Parathyroid adenoma (tissue), 2 donors: ENCODE measurements around the gene INO80.
"Not testable (repeated sequence)": the region's sequence is repeated elsewhere in the genome, so short reads cannot be mapped to it uniquely, and the experiment has no call there.

ENCODE experiments used
- H2AFZ ChIP-seq: fragments of 300-600 bp; sonication (generic); one replicate; pipeline ENCODE4 v1.7.0; 2017; ENCODE audit warnings: antibody characterized with exemption, mild to moderate bottlenecking
- H3K27ac ChIP-seq: fragments of 300-600 bp; sonication (generic); one replicate; pipeline ENCODE4 v1.7.0; 2017
- H3K27me3 ChIP-seq: fragments of 300-600 bp; sonication (generic); one replicate; pipeline ENCODE4 v1.7.0; 2017; ENCODE audit warnings: low read length; ENCODE audit not compliant: control insufficient read depth, insufficient read depth
- H3K36me3 ChIP-seq: fragments of 300-600 bp; sonication (generic); one replicate; pipeline ENCODE4 v1.7.0; 2017; ENCODE audit warnings: low read length; ENCODE audit not compliant: control insufficient read depth, insufficient read depth
- H3K4me1 ChIP-seq: fragments of 300-600 bp; sonication (generic); one replicate; pipeline ENCODE4 v1.7.0; 2017; ENCODE audit warnings: control low read depth
- H3K4me2 ChIP-seq: fragments of 300-600 bp; sonication (generic); one replicate; pipeline ENCODE4 v1.7.0; 2017; ENCODE audit warnings: low read length
- H3K4me3 ChIP-seq: fragments of 300-600 bp; sonication (generic); one replicate; pipeline ENCODE4 v1.7.0; 2017; ENCODE audit warnings: low read depth, low read length
- H3K79me2 ChIP-seq: fragments of 300-600 bp; sonication (generic); one replicate; pipeline ENCODE4 v1.7.0; 2017; ENCODE audit warnings: control low read depth
- H3K9ac ChIP-seq: fragments of 300-600 bp; sonication (generic); one replicate; pipeline ENCODE4 v1.7.0; 2017; ENCODE audit warnings: mild to moderate bottlenecking
- H3K9me3 ChIP-seq: fragments of 300-600 bp; sonication (generic); one replicate; pipeline ENCODE4 v1.7.0; 2017; ENCODE audit warnings: low read length; ENCODE audit not compliant: control insufficient read depth
- TF ChIP-seq, protein P1 (sequence below): fragments of 300-600 bp; sonication (generic); IDR thresholded peaks from one replicate; pipeline ENCODE4 v1.7.0; 2017; ENCODE audit warnings: antibody characterized with exemption, mild to moderate bottlenecking
- donor health status: primary hyperparathyroidism.

INO80 gene

DNA sequence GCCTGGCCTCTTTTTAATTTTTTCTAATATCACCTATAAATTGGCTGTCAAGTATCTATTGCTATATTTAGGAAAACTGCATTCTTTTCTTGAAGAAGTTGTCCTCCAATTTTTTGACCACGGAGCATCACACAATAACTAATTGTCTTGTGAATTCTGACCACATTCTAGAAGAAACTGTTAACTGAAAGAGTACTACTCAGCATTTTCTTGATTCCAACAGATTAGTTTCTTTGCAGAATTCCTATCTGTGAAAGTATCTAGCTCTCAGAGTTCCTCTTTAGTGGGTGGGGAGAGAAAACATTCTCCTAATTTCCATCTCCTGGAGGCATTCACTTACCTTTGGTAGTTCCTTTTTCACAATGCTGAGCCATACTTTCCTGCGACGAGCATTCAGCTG lies 31.1 kb downstream of the INO80 start:
- no peak overlapping the region for H3K27ac ChIP-seq
- no peak overlapping the region for H3K9ac ChIP-seq
- H3K27me3 ChIP-seq: no peaks in the 10 kb centered on the region
- H2AFZ ChIP-seq: no peak overlapping the region
- no peak overlapping the region for H3K4me2 ChIP-seq
- H3K4me1 ChIP-seq: no peaks in the 10 kb centered on the region
- no peaks in the 10 kb centered on the region for H3K79me2 ChIP-seq
- H3K4me3 ChIP-seq: no peak overlapping the region
- no peaks in the 10 kb centered on the region for H3K36me3 ChIP-seq
- TF ChIP-seq, protein P1, sequence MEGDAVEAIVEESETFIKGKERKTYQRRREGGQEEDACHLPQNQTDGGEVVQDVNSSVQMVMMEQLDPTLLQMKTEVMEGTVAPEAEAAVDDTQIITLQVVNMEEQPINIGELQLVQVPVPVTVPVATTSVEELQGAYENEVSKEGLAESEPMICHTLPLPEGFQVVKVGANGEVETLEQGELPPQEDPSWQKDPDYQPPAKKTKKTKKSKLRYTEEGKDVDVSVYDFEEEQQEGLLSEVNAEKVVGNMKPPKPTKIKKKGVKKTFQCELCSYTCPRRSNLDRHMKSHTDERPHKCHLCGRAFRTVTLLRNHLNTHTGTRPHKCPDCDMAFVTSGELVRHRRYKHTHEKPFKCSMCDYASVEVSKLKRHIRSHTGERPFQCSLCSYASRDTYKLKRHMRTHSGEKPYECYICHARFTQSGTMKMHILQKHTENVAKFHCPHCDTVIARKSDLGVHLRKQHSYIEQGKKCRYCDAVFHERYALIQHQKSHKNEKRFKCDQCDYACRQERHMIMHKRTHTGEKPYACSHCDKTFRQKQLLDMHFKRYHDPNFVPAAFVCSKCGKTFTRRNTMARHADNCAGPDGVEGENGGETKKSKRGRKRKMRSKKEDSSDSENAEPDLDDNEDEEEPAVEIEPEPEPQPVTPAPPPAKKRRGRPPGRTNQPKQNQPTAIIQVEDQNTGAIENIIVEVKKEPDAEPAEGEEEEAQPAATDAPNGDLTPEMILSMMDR: no peak
- H3K9me3 ChIP-seq: no peaks in the 10 kb centered on the region

- H3K27ac ChIP-seq: no peak overlapping the region
- H3K27me3 ChIP-seq: no peaks in the 10 kb centered on the region
- no peaks in the 10 kb centered on the region for H3K9me3 ChIP-seq
- no peak overlapping the region for H3K9ac ChIP-seq
- no peaks in the 10 kb centered on the region for H3K79me2 ChIP-seq
- no peak overlapping the region for H2AFZ ChIP-seq
- no peak overlapping the region for H3K4me3 ChIP-seq
- H3K36me3 ChIP-seq: no peaks in the 10 kb centered on the region
- TF ChIP-seq, protein P1: no peak
- no peak overlapping the region for H3K4me2 ChIP-seq
- no peaks in the 10 kb centered on the region for H3K4me1 ChIP-seq
Measured at GRCh38 chr15:41080144-41080543, 35.9 kb downstream of the INO80 start.

GRCh38 chr15:41079717-41080116 lies 36.4 kb downstream of the INO80 start:
- Histone ChIP-seq H3K36me3 (no peaks in the 10 kb centered on the region), H3K4me3 (no peak overlapping the region), H3K4me2 (no peak overlapping the region), H3K27me3 (no peaks in the 10 kb centered on the region), H3K9me3 (no peaks in the 10 kb centered on the region), H3K79me2 (no peaks in the 10 kb centered on the region), H3K9ac (no peak overlapping the region), H2AFZ (no peak overlapping the region), H3K27ac (no peak overlapping the region), H3K4me1 (no peaks in the 10 kb centered on the region)
- TF ChIP-seq, protein P1: no peak

DNA sequence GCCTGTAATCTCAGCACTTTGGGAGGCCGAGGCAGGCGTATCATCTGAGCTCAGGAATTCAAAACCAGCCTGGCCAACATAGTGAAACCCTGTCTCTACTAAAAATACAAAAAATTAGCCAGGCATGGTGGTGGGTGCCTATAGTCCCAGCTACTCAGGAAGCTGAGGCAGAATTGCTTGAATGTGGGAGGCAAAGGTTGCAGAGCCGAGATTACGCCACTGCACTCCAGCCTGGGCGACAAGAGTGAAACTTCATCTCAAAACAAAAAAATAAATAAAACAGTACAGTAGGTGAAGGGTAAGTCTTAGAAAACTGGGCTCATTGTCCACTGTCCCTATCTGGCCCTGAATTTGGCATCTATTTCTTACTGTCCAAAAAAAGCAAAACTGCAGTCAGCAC lies 37.2 kb downstream of the INO80 start:
- not testable (repeated sequence) for H3K4me1 ChIP-seq, H3K79me2 ChIP-seq, H2AFZ ChIP-seq, H3K9me3 ChIP-seq, H3K27me3 ChIP-seq, H3K9ac ChIP-seq, H3K4me2 ChIP-seq, H3K4me3 ChIP-seq, H3K36me3 ChIP-seq, H3K27ac ChIP-seq

DNA sequence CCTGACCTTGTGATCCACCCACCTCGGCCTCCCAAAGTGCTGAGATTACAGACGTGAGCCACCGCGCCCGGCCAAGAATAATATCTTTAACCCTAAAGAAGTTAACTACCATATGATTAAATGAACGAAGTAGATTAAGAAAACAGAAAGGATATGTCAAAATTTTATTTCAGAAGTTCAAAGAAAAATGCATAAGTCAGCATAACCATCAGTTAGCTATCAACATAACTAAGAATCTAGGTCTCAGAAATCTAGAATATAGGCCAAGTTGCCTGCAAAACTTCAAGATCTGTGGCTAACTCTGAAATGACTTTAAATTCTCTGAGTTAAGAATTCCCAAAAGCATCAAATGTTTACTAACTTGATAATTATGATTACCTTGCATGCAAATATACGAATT lies 38.0 kb downstream of the INO80 start:
- H3K4me1 ChIP-seq: no peaks in the 10 kb centered on the region
- no peak overlapping the region for H3K4me3 ChIP-seq
- no peak overlapping the region for H3K9ac ChIP-seq
- H3K27ac ChIP-seq: no peak overlapping the region
- no peaks in the 10 kb centered on the region for H3K9me3 ChIP-seq
- H2AFZ ChIP-seq: no peak overlapping the region
- H3K4me2 ChIP-seq: no peak overlapping the region
- H3K36me3 ChIP-seq: no peaks in the 10 kb centered on the region
- no peaks in the 10 kb centered on the region for H3K79me2 ChIP-seq
- H3K27me3 ChIP-seq: no peaks in the 10 kb centered on the region
- TF ChIP-seq, protein P1: no peak
